Fibroblast of gingiva (primary cell): ENCODE data around the gene WWOX.
"Not testable (repeated sequence)": the region's sequence is repeated elsewhere in the genome, so short reads cannot be mapped to it uniquely, and the experiment has no call there.

Source experiments
- DNase-seq: peaks from one replicate; pipeline ENCODE4 v3.0.0-alpha.2; 2011; ENCODE audit warnings: low read depth

WWOX gene

DNA sequence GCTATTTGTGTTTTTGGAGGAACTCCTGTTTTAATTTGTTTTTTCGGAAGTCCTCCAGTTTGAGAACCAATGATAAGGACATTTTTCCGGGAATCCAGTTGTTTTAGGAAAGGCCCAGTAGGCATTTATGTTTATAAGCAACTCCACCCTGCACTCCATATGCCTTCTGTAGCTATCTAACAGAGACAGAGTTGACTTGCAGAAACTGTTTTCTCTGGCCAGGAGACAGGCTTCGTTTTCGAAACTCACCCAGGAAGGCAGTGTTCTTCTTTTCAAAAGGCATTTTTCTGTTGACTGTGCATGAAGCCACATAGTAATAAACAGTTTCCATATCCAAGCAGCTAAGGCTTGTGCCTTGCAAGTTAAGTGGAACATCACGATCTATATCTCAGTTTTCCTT is 587.1 kb downstream of the WWOX start:
- peak; percentile 16 for DNase-seq

DNA sequence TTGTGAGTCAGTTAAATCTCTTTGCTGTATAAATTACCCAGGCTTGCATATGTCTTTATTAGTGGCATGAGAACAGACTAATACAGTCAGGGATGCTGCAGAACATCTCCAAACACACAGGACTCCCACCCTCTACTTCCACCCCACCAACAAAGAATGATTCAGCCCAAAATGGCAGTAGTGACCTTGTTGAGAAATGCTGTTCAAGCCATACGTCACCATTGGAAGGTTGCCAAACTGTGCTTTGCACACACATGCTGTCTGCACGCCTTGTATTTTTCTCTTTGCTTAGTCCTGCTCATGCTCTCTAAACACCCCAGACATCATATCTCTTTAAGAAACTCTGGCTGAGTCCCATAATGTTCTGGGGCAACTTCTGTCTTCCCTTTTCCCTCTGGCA is 589.6 kb downstream of the WWOX start:
- no peak for DNase-seq

DNA sequence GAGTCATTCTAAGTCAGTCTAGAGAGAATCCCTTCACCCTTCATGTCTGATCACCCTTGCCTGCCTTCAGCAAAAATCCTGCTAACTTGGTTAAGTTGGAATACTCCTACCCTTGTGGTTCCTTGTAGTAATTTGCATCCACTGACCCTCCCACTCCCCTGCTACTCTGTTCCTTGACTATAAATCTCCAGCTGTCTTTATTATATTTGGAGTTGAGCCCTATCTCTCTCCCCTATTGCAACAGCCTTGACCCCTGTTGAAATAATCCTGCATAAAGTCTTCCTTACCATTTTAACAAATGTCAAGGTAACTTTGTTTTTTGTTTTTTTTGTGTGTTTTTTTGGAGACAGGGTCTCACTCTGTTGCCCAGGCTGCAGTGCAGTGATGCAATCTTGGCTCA is 590.1 kb downstream of the WWOX start:
- DNase-seq: no peak

GRCh38 chr16:78690510-78690909 is 591.1 kb downstream of the WWOX start:
- no peak for DNase-seq

DNA sequence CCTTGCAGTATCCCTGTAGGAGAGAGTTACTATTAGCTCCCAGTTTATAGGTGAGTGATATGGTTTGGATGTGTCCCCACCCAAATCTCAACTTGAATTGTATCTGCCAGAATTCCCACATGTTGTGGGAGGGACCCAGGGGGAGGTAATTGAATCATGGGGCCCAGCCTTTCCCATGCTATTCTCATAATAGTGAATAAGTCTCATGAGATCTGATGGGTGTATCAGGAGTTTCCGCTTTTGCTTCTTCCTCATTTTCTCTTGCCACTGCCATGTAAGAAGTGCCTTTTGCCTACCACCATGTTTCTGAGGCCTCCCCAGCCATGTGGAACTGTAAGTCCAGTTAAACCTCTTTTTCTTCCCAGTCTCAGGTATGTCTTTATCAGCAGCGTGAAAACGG is 592.3 kb downstream of the WWOX start:
- DNase-seq: not testable (repeated sequence)

DNA sequence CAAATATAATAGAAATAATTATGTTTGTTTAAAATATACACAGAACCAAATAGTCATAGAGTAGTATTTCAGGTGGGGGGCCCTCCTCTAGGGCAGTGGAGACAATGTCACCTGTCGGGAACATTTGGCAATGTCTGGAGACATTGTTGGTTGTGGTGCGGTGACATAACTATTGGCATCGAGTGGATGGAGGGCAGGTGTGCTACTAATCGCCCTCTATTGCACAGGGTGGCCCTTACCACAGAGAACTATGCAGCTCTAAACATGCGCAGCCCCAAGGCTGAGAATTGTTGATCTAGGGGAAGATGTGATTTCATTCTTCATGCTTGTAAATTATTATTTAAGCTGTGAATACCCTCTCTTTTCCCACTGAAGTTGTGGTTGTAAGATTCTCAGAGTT is 594.0 kb downstream of the WWOX start:
- no peak for DNase-seq

- no peak for DNase-seq
These were observed 595.0 kb downstream of the WWOX start for GRCh38 chr16:78694414-78694813.

DNA sequence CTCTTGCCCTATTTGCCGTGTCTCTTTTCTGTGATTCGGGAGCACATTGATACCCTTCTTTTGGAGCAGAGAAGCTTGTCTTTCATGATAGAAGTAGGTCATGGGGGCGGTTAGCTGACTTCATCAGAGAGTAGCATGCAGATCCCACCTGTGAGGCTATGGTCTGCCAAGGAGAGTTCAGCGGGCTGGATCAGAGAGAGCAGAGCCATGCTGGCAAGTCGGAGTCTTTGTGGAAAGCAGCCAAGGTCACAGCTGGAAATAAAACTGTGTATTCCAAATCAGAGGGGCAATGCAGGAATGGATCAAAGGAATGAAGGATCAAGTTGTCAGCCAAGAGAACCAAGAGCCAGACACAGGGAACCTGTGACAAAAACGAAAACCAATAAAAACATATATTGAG is 595.9 kb downstream of the WWOX start:
- DNase-seq: no peak

- DNase-seq: no peak
These were observed 597.3 kb downstream of the WWOX start for GRCh38 chr16:78696797-78697196.

DNA sequence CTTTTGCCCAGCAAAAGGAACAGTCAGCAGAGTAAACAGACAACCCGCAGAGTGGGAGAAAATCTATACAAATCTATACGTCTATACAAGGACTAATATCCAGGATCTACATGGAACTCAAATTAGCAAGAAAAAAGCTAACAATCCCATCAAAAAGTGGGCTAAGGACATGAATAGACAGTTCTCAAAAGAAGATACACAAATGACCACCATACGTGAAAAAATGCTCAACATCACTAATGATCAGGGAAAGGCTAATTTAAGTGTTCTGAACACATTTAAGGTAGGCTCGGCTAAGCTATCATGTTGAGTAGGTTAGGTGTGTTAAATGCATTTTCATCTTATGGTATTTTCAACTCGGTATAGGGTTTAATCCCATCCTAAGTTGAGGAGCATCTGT is 598.0 kb downstream of the WWOX start:
- no peak for DNase-seq

DNA sequence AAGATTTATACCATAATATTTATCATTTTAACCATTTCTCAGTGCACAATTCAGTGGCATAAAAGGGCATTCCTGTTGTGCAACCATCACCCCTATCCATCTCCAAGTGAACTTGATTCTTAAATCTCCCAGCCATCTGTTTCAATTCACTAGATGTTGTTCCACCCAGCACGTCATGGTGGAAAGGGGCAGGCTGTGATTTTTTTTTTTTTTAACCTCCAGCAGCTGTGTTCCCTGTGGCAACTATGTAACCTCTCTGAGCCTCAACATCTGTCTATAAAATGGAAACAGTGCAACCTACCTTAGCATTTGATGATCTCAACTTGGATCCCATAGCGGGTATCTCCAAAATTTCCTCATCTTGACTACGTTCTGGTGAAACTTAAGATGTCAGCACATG is 604.5 kb downstream of the WWOX start:
- peak; percentile 1 for DNase-seq

- DNase-seq: peak; percentile 14
These were observed 605.0 kb downstream of the WWOX start for GRCh38 chr16:78704416-78704815.

GRCh38 chr16:78705694-78706093 is 606.2 kb downstream of the WWOX start:
- no peak for DNase-seq

DNA sequence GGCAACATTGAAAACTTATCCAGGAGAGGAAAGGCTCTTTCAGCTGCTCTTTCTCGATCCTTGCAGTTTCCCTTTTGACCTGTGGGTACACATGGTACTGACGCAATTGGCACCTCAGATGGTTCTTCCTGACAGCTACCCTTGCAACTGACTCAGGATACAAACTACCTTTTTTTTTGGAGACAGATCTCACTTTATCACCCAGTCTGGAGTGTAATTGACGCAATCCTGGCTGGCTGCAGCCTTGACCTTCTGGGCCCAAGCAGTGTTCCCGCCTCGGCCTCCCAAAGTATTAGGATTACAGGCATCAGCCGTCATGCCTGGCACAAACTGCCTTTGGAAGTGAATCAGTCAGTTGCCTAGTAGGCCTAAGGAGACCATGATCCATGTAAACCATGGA is 607.2 kb downstream of the WWOX start:
- DNase-seq: no peak

DNA sequence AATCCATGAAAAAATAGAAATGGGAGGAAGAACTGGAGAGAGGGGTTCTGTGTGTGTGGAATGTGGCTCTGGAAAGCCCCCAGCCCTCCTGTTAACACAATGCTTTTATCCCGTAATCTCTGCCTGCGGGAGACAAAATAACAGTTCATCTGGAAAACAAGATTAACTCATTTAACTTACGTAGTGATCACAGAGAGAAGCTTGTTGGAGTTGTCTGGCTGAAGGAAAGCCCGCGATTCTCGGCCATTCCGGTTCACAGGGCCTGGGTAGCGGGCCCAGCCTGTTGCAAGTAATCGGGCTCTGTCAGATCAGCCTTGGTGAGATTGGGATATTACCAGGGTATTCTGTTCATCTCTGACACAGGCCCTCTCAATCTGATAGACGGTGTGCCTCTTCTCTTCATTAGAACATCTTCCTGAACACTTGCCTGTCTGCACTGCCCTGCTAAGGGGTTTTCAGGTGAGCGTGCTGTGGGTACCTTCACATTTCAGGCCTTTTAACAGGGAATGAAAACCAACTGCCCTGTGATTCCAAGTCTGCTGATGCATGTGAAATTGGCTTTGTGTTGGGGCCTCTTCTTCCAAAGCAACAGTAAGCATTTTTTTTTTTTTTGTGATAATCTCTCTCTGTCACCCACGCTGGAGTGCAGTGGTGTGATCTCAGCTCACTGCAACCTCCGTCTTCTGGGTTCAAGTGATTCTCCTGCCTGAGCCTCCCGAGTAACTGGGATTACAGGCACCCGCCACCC is 609.9 kb downstream of the WWOX start:
- DNase-seq: no peak

DNA sequence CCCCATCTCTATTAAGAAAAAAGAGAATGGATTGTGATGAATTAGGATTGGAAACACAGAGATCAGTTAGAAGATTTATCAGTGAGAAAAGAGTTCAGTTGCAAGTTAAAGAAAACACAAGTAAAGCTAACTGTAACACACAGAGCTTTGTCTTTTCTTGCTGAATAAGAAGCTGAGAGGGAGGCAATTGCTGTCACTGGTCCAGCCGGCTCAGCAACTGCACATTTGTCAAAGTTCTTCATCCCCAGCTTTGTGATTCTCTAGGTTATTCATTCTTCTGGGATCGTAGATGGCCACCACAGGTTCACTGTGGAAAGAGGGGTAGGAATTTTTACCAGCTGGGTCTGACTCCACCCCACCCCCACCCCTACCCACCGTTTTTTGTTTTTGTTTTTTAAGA is 615.7 kb downstream of the WWOX start:
- DNase-seq: no peak

DNA sequence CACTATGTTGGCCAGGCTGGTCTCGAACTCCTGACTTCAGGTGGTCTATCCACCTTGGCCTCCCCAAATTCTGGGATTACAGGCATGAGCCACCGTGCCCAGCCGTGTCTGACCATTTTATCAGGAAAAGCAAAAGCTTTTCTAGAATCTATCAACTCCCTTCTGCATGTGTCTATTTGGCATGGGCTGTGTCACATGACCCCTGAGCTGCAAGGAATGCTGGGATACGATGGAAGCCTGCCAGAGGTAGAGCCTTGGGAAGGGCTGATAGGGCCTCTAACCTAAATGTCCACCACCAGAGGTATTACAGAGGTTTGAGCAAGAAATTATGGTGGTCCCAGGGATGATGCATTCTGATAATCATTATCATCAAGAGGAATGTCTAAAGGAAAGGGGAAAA is 616.2 kb downstream of the WWOX start:
- DNase-seq: no peak

GRCh38 chr16:78718141-78718540 is 618.7 kb downstream of the WWOX start:
- DNase-seq: no peak

DNA sequence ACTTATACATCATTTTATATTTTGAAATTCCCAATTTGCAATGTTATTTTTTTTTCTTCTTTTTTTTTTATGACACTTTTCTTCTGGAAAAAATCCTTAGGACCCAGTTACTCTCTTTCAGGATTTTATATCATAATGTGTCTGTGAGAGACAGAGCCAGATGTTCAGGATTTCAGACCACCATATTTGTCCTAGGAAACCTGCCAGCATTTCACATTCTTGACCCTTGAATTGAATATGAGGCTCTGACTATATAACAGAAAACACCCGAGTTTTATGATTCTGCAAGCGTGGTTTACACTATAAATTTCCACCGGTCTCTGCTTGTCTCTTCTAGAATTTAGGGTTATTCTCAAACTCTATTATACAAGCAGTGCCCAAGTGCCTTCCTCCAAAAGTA is 621.0 kb downstream of the WWOX start:
- DNase-seq: no peak

- DNase-seq: no peak
These were observed 628.1 kb downstream of the WWOX start for GRCh38 chr16:78727536-78727935.

DNA sequence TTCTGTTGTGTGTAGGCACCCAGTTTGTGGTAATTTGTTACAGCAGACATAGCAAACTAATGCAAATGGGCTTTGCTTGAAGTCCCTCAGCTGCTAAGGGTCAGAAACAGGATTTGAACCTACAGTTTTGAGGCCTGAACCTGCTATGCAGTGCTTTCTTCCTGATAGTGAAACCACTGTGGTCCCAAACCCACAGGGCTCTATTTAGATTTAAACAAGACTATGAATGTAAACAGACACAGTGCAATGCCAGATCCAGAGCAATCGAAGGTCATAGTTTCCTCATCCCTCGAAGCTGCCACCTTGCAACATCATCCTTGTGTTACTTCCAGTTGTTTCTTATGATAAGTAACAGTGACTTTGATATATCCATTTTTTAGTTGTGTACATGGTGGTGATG is 630.2 kb downstream of the WWOX start:
- no peak for DNase-seq

GRCh38 chr16:78731785-78732184 is 632.3 kb downstream of the WWOX start:
- DNase-seq: no peak

- no peak for DNase-seq
These were observed 633.2 kb downstream of the WWOX start for GRCh38 chr16:78732696-78733095.

DNA sequence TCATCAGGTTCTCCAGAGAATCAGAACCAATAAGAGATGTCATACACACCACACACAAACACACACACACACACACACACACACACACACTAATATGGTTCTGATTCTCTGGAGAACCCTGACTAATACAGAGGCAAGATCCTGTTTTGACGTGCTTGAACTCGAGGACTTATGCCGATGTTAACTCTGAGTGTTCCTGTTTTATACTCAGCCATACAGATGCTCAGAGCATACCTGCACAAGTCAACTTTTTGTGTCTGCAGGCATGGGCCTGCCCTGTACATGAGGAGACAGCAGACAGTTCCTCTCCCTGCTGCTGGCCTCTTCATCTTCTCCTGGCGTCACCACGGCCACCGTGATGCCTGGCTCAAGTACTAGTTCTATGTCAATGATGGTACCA is 635.9 kb downstream of the WWOX start:
- no peak for DNase-seq

DNA sequence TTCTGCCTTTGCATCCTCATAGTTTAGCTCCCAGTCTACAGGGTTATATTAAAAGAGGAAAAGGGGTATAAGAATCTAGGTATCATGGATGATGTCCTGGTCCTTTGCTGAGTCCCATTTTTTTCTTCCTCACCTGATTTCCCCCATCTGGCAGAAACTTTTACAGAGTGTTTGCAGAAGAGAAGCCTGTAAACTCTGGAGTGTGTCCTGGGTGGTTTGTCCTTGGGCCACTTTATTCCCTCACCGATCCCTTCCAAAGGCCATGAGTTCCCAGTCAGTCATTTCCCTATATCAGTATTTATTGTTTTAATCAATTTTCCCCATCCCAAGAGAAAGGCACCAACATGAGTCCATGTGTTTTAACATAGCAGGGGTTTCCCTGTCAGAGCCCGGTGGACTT is 638.2 kb downstream of the WWOX start:
- DNase-seq: no peak
